HG03066 (cell line): ENCODE data around the gene KCTD20.

ENCODE experiments used
- ATAC-seq: cut with Tn5 transposase; IDR thresholded peaks from one replicate; pipeline ENCODE4 v1.9.1; 2021; ENCODE audit warnings: low read depth; ENCODE audit not compliant: unreplicated experiment

Gene KCTD20

DNA sequence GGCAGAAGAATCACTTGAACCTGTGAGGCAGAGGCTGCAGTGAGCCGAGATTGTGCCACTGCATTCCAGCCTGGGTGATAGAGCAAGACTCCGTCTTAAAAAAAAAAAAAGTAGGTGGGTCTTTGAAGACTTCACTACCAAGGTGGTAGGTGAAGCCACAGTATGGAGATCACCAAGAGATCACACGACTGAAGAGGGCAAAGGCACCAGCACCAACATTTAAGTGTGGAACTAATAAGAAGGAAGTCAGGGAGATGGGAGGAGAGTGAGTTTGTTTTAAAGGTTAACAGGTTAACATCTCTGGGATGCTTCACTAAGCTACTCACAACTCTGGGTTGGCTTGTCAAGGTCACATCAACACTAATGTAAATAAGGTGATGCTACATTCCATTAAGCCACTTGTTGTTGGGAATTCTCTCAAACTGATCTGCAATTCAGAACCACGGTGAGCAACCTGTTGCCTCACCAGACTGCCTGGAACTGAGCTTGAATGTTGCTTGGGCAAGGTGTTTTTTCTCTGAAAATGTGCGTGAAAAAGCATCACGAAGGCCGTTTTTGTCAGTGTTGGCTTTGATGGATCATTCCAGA is 48.7 kb downstream of the KCTD20 start:
- ATAC-seq = no peak

DNA sequence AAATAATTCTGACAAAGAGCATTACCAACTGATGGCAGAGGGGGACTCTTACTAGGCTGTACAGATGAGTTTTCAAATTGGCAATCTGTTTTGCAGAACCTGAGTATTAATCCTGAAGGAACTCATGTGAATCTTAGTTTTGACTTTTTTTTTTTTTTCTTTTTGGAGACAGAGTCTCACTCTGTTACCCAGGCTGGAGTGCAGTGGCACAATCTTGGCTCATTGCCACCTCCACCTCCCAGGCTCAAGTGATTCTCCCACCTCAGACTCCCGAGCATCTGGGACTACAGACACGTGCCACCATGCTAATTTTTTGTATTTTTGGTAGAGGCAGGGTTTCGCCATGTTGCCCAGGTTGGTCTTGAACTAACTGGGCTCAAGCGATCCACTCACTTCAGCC is 49.3 kb downstream of the KCTD20 start:
- no peak for ATAC-seq

DNA sequence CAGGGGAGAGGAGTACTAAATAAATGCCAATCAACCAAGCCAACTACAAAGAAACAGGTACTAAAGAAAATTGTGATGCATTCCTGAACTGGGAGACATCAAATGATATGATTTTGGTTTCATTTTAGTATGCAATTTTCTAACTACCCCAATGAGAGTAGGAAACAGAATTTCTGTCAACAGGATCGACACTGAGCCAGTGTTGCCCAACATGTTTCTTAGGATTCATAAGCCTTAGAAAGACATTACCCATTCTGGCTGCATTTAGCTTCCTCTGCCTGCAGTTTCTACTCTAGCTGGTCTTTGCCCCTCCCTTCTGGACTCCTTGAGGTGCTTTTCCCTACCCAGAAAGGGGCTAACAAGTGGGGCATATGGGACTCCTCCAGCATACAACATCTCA is 49.8 kb downstream of the KCTD20 start:
- ATAC-seq = no peak

DNA sequence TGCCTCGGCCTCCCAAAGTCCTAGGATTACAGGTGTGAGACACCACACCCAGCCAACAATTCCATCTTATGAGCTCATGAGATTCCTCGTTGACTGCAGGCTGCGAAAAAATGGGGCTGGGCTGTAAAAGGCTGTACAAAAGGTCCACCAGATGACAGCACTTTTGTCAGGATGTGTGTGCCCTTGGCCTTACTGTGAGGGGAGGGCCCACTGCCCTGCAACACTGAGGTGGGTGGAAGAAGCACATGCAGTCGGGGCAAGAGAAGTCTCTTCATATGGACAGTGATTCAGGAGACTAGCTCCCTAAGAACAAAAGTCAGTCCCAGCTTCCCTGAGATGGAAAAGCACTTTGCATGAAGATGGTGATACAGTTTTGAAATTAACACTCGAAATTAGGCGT is 50.5 kb downstream of the KCTD20 start:
- no peak for ATAC-seq

- no peak for ATAC-seq
These were observed 51.1 kb downstream of the KCTD20 start for GRCh38 chr6:36493859-36494258.

GRCh38 chr6:36495086-36495485 is 52.3 kb downstream of the KCTD20 start:
- ATAC-seq = no peak

DNA sequence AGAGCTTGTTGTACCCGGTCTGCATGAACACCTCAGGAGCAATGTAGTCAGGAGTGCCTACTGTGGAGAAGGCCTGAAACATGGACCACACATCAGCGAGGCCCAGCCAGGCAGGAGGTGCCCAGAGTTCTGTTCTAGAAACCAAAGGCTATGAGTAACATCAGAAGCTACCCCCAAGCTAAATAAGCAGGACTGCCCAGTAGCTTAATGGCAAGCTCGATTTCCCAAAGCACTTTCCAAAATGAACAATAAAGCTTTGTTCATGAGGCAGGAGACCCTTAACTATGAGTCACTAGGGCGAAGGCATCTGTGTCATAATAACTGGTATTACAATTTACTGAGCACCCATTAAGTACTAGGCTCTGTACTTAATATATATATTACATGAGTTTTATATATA is 57.1 kb downstream of the KCTD20 start:
- ATAC-seq = no peak

GRCh38 chr6:36501686-36502085 is 58.9 kb downstream of the KCTD20 start:
- ATAC-seq = no peak

DNA sequence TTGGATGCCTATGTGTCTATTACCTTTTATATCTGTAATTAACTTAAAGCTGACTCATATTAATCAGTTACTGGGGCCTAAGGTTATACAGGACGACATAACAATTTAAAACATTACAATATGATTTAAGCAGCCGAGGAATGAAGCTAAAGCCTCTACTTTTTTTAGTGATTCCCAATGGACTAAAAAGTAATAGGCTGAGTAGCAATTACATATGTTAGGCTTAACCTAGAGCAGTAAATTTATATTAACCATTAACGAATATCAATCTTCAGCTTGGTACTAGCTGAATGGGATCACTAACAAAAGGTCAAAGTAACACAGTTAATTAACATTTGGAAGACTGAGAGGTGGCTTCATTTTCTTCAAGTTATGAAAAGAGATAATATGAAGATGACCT is 61.4 kb downstream of the KCTD20 start:
- ATAC-seq = no peak

GRCh38 chr6:36504982-36505381 is 62.2 kb downstream of the KCTD20 start:
- no peak for ATAC-seq

DNA sequence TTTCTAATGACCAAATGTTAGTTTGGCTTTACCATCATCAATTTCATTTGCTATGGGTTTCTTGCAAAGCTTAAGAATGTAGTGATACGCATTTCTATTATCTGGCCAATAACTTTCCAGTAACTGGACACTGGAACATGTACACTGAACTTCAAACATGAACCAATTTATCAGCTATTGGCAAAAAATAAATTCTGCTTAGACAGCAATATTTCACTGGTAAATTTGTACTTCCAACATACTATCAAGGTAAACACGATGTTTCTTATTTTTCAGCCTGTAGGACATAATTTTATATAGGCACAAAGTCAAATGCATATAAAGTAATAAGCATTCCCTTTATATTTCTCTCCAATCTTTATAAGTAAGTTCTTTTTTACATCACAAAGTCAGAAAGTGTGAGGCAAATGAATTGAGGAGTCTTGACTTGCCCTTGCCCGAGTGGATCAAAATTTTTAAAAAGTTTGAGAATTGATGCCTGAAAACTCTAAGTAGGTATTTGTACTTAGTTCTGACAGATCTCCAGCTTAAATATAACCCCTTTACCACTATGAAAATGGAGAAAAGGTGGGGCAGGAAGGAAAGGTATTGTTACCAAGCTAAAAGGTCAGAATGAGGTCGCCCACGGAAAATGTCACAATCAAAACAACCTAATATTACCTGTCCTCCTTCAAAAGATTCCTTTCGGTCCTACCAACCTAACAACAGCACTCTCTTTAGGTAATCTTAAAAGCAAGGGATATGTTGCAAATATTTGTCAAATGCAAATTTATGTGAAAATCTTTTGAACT is 63.1 kb downstream of the KCTD20 start:
- no peak for ATAC-seq

DNA sequence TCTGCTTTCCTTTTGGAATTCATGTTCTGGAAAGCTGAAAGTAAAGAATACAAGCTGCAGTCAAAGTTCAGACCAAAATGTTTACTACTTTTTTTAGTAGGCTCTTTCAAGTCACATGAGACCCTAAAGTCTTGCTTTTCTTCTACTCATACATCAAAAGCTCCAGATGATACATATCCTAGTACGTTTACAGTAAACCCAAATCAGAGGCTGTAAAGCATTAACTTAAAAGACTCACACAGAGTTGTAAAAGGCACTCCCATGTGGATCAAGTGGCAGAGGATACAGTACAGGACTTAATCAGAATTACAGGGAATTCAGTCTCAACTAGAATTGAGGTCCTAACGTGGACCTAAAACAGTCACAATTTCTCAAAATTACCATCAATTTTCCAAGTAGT is 63.8 kb downstream of the KCTD20 start:
- ATAC-seq = no peak

GRCh38 chr6:36508532-36508931 is 65.7 kb downstream of the KCTD20 start:
- ATAC-seq = no peak

- ATAC-seq = no peak
These were observed 67.6 kb downstream of the KCTD20 start for GRCh38 chr6:36510365-36510764.

DNA sequence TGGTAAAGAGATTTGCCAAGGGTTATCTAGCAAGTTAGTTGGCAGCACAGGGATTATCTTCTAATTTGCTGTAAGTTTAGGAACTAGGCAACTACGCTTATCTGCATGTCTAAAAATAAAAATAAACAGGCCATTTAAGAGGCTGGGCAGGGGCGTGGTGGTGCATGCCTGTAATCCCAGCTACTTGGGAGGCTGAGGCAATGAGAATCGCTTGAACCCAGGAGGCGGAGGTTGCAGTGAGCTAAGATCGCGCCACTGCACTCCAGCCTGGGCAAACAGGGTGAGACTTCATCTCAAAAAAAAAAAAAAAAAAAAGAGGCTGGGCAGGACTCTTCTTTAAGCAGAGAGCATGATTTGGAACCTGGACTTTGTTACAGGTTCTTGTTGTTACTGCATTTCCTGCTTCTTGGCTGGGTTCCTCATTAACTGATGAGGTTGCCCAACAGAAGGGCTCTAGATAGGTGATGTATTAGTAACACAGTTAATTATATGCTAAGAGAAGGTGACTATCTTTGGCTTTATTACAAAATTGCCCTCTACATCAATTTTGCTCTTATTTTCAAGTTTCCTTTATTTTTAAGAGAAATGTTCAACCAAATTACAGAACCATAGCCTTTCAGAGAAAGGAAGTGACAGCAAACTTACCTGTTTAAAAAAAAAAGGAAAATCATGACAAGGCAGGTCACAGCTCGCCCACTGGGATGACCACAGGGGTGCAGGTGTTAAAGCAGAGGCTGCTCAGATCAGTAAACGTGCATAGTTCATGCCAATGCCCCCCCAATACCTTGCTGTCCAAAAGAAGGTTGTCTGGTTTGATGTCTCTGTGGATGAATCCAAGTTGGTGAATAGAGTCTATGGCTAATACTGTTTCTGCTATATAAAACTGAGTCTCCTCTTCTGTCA is 72.0 kb downstream of the KCTD20 start:
- ATAC-seq = no peak

- ATAC-seq = no peak
These were observed 73.0 kb downstream of the KCTD20 start for GRCh38 chr6:36515844-36516243.

DNA sequence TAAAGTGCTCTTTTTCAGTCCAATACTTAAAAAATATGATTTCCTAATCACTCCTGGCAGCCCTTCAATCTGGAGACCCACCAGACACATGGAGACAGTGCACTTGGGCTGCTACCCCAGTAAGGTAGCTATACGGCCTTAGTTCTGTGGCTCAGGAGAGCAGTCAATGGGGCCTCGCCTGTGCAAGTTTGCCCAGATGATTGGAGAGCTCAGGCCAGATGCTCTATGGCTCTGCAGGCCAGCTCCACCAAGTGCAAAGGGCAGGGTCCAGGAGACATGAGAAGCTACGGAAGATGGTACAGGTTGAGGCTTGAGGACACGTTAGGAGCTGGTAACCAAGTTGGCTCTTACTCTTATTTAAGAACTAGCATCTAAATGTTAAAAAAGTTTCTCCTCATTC is 73.8 kb downstream of the KCTD20 start:
- no peak for ATAC-seq

GRCh38 chr6:36516988-36517387 is 74.2 kb downstream of the KCTD20 start:
- no peak for ATAC-seq

DNA sequence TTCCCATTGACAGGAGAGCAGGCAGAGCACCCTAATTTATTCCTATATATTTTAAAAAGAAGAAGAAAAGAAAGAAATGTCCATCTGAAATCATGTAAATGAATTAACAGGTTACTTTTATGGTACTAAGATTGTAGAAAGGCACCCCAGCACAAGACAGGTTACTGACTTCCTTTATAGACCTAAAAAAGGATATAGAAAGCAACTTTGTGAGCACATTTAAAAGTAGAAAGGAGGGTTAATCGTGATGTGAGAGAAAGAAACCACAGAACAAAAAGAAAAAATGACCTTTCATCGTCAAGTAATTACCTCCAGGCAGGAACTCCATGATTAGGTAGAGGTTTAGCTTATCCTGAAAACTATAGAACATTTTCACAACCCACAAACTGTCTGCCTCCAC is 74.6 kb downstream of the KCTD20 start:
- no peak for ATAC-seq

DNA sequence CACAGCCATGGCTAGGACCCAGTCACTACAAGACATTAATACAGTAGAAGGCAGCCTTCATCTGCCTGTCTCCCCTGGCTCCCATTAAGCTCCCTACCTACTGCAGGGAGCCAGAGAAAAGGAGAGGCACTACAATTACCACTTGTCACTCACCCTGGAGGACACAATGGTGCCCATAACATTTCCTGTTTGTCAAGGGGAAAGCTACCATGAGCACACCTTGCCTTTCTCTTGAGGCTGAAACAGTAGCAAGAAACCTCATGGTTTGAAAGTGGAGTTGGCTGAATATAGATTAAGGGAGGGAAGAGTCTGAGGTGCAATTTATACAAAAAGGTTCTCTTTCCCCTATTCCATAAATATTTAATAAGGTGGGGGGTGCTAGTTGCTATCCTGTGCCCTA is 76.6 kb downstream of the KCTD20 start:
- ATAC-seq = no peak

DNA sequence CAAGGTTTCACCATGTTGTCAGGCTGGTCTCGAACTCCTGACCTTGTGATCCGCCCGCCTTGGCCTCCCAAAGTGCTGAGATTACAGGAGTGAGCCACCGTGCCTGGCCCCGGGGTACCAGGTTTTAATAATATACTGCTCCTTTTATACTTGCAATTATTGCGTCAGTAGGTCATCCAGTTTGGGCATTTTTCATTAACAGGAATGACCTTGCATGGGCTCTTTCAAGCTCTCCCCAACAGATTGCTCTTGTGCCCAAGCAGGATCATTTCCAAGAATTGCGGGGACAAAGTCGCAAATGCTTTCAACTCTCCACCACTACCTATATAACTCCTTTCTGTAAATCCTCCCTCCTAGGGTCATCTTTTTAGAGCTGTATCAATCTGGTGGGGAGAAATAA is 80.7 kb downstream of the KCTD20 start:
- ATAC-seq = no peak
